SK-N-SH treated with all-trans-retinoic acid at 6 μM for 48 hours (cell line): ENCODE measurements around the gene EFEMP1.

Experiments used
- ATAC-seq: fragments of 200-7000 bp; cut with Tn5 transposase; 3 replicates; pipeline ENCODE4 v1.9.1; 2020; ENCODE audit warnings: mild to moderate bottlenecking, moderate library complexity
- ARNTL ChIP-seq: fragments of 450-650 bp; formaldehyde crosslinking; IDR thresholded peaks from 2 replicates; pipeline ENCODE4 v1.5.0; 2020; ENCODE audit warnings: low read depth, mild to moderate bottlenecking, moderate library complexity, borderline replicate concordance
- BACH2 ChIP-seq: fragments of 250-450 bp; sonication (Bioruptor Pico); IDR thresholded peaks from 2 replicates; pipeline ENCODE4 v1.9.0; 2021; ENCODE audit warnings: mild to moderate bottlenecking, borderline replicate concordance
- CREB5 ChIP-seq: fragments of 250-450 bp; sonication (Bioruptor Pico); IDR thresholded peaks from 2 replicates; pipeline ENCODE4 v1.5.1; 2020; ENCODE audit warnings: low read depth, mild to moderate bottlenecking, moderate library complexity
- CSDC2 ChIP-seq: fragments of 250-450 bp; sonication (Bioruptor Pico); IDR thresholded peaks from 2 replicates; pipeline ENCODE4 v1.5.0; 2020; ENCODE audit warnings: mild to moderate bottlenecking, moderate library complexity
- CSRNP3 ChIP-seq: fragments of 250-450 bp; sonication (Bioruptor Pico); IDR thresholded peaks from 2 replicates; pipeline ENCODE4 v1.5.1; 2021; ENCODE audit warnings: mild to moderate bottlenecking, moderate library complexity
- ESRRG ChIP-seq: fragments of 250-450 bp; sonication (Bioruptor Pico); IDR thresholded peaks from 2 replicates; pipeline ENCODE4 v1.6.1; 2021; ENCODE audit warnings: mild to moderate bottlenecking
- ISL1 ChIP-seq: fragments of 250-450 bp; sonication (Bioruptor Pico); IDR thresholded peaks from 2 replicates; pipeline ENCODE4 v2.1.2; 2022; ENCODE audit warnings: mild to moderate bottlenecking, moderate library complexity
- OSR1 ChIP-seq: fragments of 250-450 bp; sonication (Bioruptor Pico); IDR thresholded peaks from 2 replicates; pipeline ENCODE4 v1.8.0; 2022; ENCODE audit warnings: moderate library complexity, mild to moderate bottlenecking, inconsistent platforms
- PATZ1 ChIP-seq: fragments of 250-450 bp; sonication (Bioruptor Pico); IDR thresholded peaks from 2 replicates; pipeline ENCODE4 v1.8.0; 2020; ENCODE audit warnings: mild to moderate bottlenecking, moderate library complexity, borderline replicate concordance
- POU6F1 ChIP-seq: fragments of 250-450 bp; sonication (Bioruptor Pico); IDR thresholded peaks from 2 replicates; pipeline ENCODE4 v1.8.0; 2021; ENCODE audit warnings: low read depth, mild to moderate bottlenecking, moderate library complexity, borderline replicate concordance
- PPARA ChIP-seq: fragments of 250-450 bp; sonication (Bioruptor Pico); IDR thresholded peaks from 2 replicates; pipeline ENCODE4 v1.5.0; 2020; ENCODE audit warnings: mild to moderate bottlenecking, borderline replicate concordance
- RARB ChIP-seq: fragments of 250-450 bp; sonication (Bioruptor Pico); IDR thresholded peaks from 2 replicates; pipeline ENCODE4 v1.8.0; 2021; ENCODE audit warnings: mild to moderate bottlenecking, moderate library complexity
- SNAI2 ChIP-seq: fragments of 250-450 bp; sonication (Bioruptor Pico); IDR thresholded peaks from 2 replicates; pipeline ENCODE4 v1.5.0; 2020; ENCODE audit warnings: mild to moderate bottlenecking, moderate library complexity
- TCF4 ChIP-seq: fragments of 250-450 bp; sonication (Bioruptor Pico); IDR thresholded peaks from 2 replicates; pipeline ENCODE4 v1.8.0; 2021; ENCODE audit warnings: mild to moderate bottlenecking, moderate library complexity, borderline replicate concordance
- TOX ChIP-seq: fragments of 250-450 bp; sonication (Bioruptor Pico); IDR thresholded peaks from 2 replicates; pipeline ENCODE4 v1.8.0; 2021; ENCODE audit warnings: mild to moderate bottlenecking, moderate library complexity, borderline replicate concordance
- TSHZ2 ChIP-seq: fragments of 250-450 bp; sonication (Bioruptor Pico); IDR thresholded peaks from 2 replicates; pipeline ENCODE4 v1.5.0; 2020; ENCODE audit warnings: mild to moderate bottlenecking, moderate library complexity
- ZC3H10 ChIP-seq: fragments of 250-450 bp; sonication (Bioruptor Pico); IDR thresholded peaks from 2 replicates; pipeline ENCODE4 v1.5.1; 2021; ENCODE audit warnings: mild to moderate bottlenecking, moderate library complexity
- ZFP3 ChIP-seq: fragments of 250-450 bp; sonication (Bioruptor Pico); IDR thresholded peaks from 2 replicates; pipeline ENCODE4 v1.5.0; 2020; ENCODE audit warnings: mild to moderate bottlenecking, moderate library complexity
- ZNF565 ChIP-seq: fragments of 450-650 bp; formaldehyde crosslinking; conservative IDR thresholded peaks from 2 replicates; pipeline ENCODE4 v1.5.0; 2020; ENCODE audit warnings: low read depth, mild to moderate bottlenecking, moderate library complexity
- ZNF70 ChIP-seq: fragments of 450-650 bp; formaldehyde crosslinking; IDR thresholded peaks from 2 replicates; pipeline ENCODE4 v1.5.0; 2020; ENCODE audit warnings: mild to moderate bottlenecking, moderate library complexity
- ZNF8 ChIP-seq: fragments of 450-650 bp; formaldehyde crosslinking; IDR thresholded peaks from 2 replicates; pipeline ENCODE4 v1.5.0; 2020; ENCODE audit warnings: mild to moderate bottlenecking, moderate library complexity

The EFEMP1 gene

GRCh38 chr2:55926974-55927373, 3.4 kb upstream of the EFEMP1 start (continued):
- no peak for TF ChIP-seq POU6F1 (CRISPR knock-in tag)
- TF ChIP-seq ZNF565 = no peak
- no peak for TF ChIP-seq CREB5 (CRISPR knock-in tag)
- no peak for TF ChIP-seq OSR1 (CRISPR knock-in tag)
- no peak for TF ChIP-seq TOX
- no peak for TF ChIP-seq BACH2
- no peak for TF ChIP-seq PPARA

GRCh38 chr2:55926246-55926645, 2.7 kb upstream of the EFEMP1 start:
- no peak for ATAC-seq
- TF ChIP-seq ZNF70 (CRISPR knock-in tag) (no peak), TCF4 (CRISPR knock-in tag) (no peak), RARB (no peak), ESRRG (CRISPR knock-in tag) (no peak), OSR1 (CRISPR knock-in tag) (no peak), SNAI2 (CRISPR knock-in tag) (no peak), ZNF565 (no peak), CREB5 (CRISPR knock-in tag) (no peak), POU6F1 (CRISPR knock-in tag) (no peak), TSHZ2 (no peak), BACH2 (no peak), PATZ1 (CRISPR knock-in tag) (no peak)

GRCh38 chr2:55923982-55924321, 370 bp upstream of the EFEMP1 start:
- no peak for TF ChIP-seq CSDC2 (CRISPR knock-in tag)
- peak; percentile 53 for ATAC-seq

GRCh38 chr2:55922291-55922907, 1.2 kb downstream of the EFEMP1 start:
- ATAC-seq = peak; percentile 16
- TF ChIP-seq CREB5 (CRISPR knock-in tag) (no peak), ZFP3 (no peak), ISL1 (CRISPR knock-in tag) (no peak), PATZ1 (CRISPR knock-in tag) (no peak), PPARA (no peak), ARNTL (CRISPR knock-in tag) (no peak), CSRNP3 (CRISPR knock-in tag) (no peak), ZC3H10 (CRISPR knock-in tag) (no peak), ZNF8 (CRISPR knock-in tag) (no peak), OSR1 (CRISPR knock-in tag) (no peak), ESRRG (CRISPR knock-in tag) (no peak)
